Measurements from ENCODE around the gene ME1. TPM values are rescaled to one million over a fixed set of nuclear protein-coding genes. Genes with fewer than 3 reads are reported as not detected.

The ME1 gene
- total RNA-seq, 1 experiment from 2014 or later: 131 TPM

- BruUV-seq (replicated peaks): no TSS peak
- intact Hi-C loops (cut with micrococcal nuclease; ENCODE audit: unreplicated experiment): no loop called here
- CTCF ChIA-PET: no interaction called here
These were observed 39.7 kb upstream of the ME1 start for GRCh38 chr6:83470587-83470986.

DNA sequence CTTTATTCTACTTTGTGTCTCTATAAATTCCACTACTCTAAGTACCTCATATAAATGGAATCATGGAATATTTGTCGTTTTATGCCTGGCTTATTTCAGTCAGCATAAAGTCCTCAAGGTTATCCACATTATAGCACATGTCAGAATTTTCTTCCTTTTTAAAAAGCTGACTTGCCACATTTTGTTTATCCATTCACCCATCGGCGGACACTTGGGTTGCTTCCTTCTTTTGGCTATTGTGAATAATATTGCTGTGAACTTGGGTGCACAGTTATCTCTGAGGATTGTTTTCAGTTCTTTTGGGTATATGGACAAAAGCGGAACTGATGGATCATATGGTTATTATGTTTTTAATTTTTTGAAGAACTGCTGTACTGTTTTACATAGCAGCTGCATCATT, 39.1 kb upstream of the ME1 start:
- no peaks in the 10 kb centered on the region for H3K27me3 ChIP-seq (replicated peaks; ENCODE audit: control insufficient read depth, insufficient read depth, low read length)
- BruUV-seq (replicated peaks): no TSS peak
- H3K4me3 Mint-ChIP-seq (ENCODE audit: unreplicated experiment): no peak overlapping the region
- H3K4me1 Mint-ChIP-seq (ENCODE audit: low read depth, unreplicated experiment): peaks cover 2% of the 10 kb centered on the region
- no peaks in the 10 kb centered on the region for H3K27me3 Mint-ChIP-seq (ENCODE audit: insufficient read depth, unreplicated experiment)
- intact Hi-C loops (cut with micrococcal nuclease; ENCODE audit: unreplicated experiment): no loop called here
- no peak overlapping the region for H3K4me3 ChIP-seq (ENCODE audit: low read depth, low read length)
- no peak for DNase-seq
- ChIA-PET POLR2A (no interaction called here), CTCF (no interaction called here)
- H3K9me3 ChIP-seq: no peaks in the 10 kb centered on the region
- TF ChIP-seq, protein P1, sequence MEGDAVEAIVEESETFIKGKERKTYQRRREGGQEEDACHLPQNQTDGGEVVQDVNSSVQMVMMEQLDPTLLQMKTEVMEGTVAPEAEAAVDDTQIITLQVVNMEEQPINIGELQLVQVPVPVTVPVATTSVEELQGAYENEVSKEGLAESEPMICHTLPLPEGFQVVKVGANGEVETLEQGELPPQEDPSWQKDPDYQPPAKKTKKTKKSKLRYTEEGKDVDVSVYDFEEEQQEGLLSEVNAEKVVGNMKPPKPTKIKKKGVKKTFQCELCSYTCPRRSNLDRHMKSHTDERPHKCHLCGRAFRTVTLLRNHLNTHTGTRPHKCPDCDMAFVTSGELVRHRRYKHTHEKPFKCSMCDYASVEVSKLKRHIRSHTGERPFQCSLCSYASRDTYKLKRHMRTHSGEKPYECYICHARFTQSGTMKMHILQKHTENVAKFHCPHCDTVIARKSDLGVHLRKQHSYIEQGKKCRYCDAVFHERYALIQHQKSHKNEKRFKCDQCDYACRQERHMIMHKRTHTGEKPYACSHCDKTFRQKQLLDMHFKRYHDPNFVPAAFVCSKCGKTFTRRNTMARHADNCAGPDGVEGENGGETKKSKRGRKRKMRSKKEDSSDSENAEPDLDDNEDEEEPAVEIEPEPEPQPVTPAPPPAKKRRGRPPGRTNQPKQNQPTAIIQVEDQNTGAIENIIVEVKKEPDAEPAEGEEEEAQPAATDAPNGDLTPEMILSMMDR (IDR thresholded peaks at IDR 0.05; ENCODE audit: insufficient read depth in 1 of 2, low read depth in 1 of 2, low read length in 1 of 2, severe bottlenecking in 1 of 2, unreplicated experiment in 1 of 2): no peak
- H3K36me3 ChIP-seq (ENCODE audit: control insufficient read depth, insufficient read depth, low read length): no peaks in the 10 kb centered on the region
- no peaks in the 10 kb centered on the region for H3K36me3 Mint-ChIP-seq (ENCODE audit: insufficient read depth, unreplicated experiment)
- H3K4me1 ChIP-seq: peaks cover 16% of the 10 kb centered on the region
- H3K27ac Mint-ChIP-seq (ENCODE audit: unreplicated experiment): no peak overlapping the region
- H3K9me3 Mint-ChIP-seq (ENCODE audit: unreplicated experiment): no peaks in the 10 kb centered on the region

More at GRCh38 chr6:83470587-83470986, 39.7 kb upstream of the ME1 start:
- H3K9me3 Mint-ChIP-seq (ENCODE audit: unreplicated experiment): no peaks in the 10 kb centered on the region
- peaks cover 10% of the 10 kb centered on the region for H3K4me1 ChIP-seq
- H3K27me3 Mint-ChIP-seq (ENCODE audit: insufficient read depth, unreplicated experiment): no peaks in the 10 kb centered on the region
- POLR2A ChIA-PET: no interaction called here
- H3K27ac Mint-ChIP-seq (ENCODE audit: unreplicated experiment): no peak overlapping the region
- no peaks in the 10 kb centered on the region for H3K4me1 Mint-ChIP-seq (ENCODE audit: low read depth, unreplicated experiment)
- no peak overlapping the region for H3K4me3 Mint-ChIP-seq (ENCODE audit: unreplicated experiment)
- no peaks in the 10 kb centered on the region for H3K9me3 ChIP-seq
- no peak overlapping the region for H3K4me3 ChIP-seq (ENCODE audit: low read depth, low read length)
- no peaks in the 10 kb centered on the region for H3K36me3 Mint-ChIP-seq (ENCODE audit: insufficient read depth, unreplicated experiment)
- DNase-seq: no peak
- H3K36me3 ChIP-seq (ENCODE audit: control insufficient read depth, insufficient read depth, low read length): no peaks in the 10 kb centered on the region
- TF ChIP-seq, protein P1 (IDR thresholded peaks at IDR 0.05; ENCODE audit: insufficient read depth in 1 of 2, low read depth in 1 of 2, low read length in 1 of 2, severe bottlenecking in 1 of 2, unreplicated experiment in 1 of 2): no peak
- H3K27me3 ChIP-seq (replicated peaks; ENCODE audit: control insufficient read depth, insufficient read depth, low read length): no peaks in the 10 kb centered on the region

DNA sequence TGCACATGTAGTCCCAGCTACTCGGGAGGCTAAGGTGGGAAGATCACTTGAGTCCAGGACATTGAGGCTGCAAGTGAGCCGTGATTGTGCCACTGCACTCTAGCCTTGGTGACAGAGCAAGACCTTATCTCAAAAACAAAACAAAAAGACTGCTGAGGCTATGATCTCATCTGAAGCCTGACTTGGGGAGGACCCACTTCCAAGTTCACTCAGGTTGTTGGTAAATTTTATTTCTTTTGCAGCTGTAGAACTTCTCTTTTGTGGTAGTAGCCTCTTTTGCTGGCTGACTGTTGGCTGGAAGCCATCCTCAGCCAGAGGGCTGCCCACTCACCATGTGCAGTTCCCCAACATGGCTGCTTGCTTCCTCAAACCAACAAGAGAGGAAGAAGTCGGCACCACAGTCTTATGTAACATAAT, 36.8 kb upstream of the ME1 start:
- H3K36me3 ChIP-seq (ENCODE audit: control insufficient read depth, insufficient read depth, low read length): no peaks in the 10 kb centered on the region
- H3K27ac Mint-ChIP-seq (ENCODE audit: unreplicated experiment): no peak overlapping the region
- H3K9me3 Mint-ChIP-seq (ENCODE audit: unreplicated experiment): no peaks in the 10 kb centered on the region
- POLR2A ChIA-PET: no interaction called here
- TF ChIP-seq, protein P1 (IDR thresholded peaks at IDR 0.05; ENCODE audit: insufficient read depth in 1 of 2, low read depth in 1 of 2, low read length in 1 of 2, severe bottlenecking in 1 of 2, unreplicated experiment in 1 of 2): no peak
- peaks cover 39% of the 10 kb centered on the region for H3K4me1 ChIP-seq
- H3K4me3 Mint-ChIP-seq (ENCODE audit: unreplicated experiment): no peak overlapping the region
- no peaks in the 10 kb centered on the region for H3K27me3 Mint-ChIP-seq (ENCODE audit: insufficient read depth, unreplicated experiment)
- no peak for DNase-seq
- BruUV-seq (replicated peaks): no TSS peak
- H3K36me3 Mint-ChIP-seq (ENCODE audit: insufficient read depth, unreplicated experiment): peaks cover 3% of the 10 kb centered on the region
- H3K27me3 ChIP-seq (replicated peaks; ENCODE audit: control insufficient read depth, insufficient read depth, low read length): no peaks in the 10 kb centered on the region
- no peaks in the 10 kb centered on the region for H3K9me3 ChIP-seq
- H3K4me1 Mint-ChIP-seq (ENCODE audit: low read depth, unreplicated experiment): peaks cover 23% of the 10 kb centered on the region
- CTCF ChIA-PET: no interaction called here
- no peak overlapping the region for H3K4me3 ChIP-seq (ENCODE audit: low read depth, low read length)
- intact Hi-C loops (cut with micrococcal nuclease; ENCODE audit: unreplicated experiment): no loop called here
